GM23248 (cell line): ENCODE data around the gene ARHGEF10L.

Source experiments
- EZH2 ChIP-seq: fragments of 200-600 bp; sonication (generic); IDR thresholded peaks from 2 replicates; pipeline ENCODE4 v1.6.1; 2018; ENCODE audit warnings: antibody characterized with exemption, mild to moderate bottlenecking; ENCODE audit not compliant: insufficient read depth, poor library complexity, severe bottlenecking
- EZH2phosphoT487 ChIP-seq: fragments of 200-600 bp; sonication (generic); IDR thresholded peaks from 2 replicates; pipeline ENCODE4 v1.6.1; 2018; ENCODE audit warnings: antibody characterized with exemption, moderate library complexity, mild to moderate bottlenecking, low read depth; ENCODE audit not compliant: insufficient read depth

DNA sequence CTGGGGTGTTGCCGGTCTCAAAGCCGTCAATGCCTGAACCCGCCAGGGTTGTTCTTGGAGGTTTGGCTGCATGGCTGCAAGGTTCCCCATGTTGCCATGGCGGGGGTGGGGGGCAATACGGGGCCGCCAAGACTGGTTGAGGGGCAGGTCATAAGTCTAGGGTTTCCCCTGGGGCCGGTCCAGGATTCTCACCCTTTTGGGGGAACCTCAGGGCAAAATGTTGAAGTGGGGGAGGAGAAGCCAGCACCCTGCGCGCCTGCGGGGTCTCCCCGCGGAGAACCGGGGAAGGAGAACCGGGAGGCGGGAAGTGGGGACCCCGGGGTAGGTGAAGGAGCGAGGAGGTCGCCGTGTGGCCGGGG is 401 bp upstream of the ARHGEF10L start:
- no peak for TF ChIP-seq EZH2
- TF ChIP-seq EZH2phosphoT487, result no peak
